ENCODE data around the gene PRKCZ.

PRKCZ gene

GRCh38 chr1:2084306-2084705 lies 34.1 kb downstream of the PRKCZ start:
- TF ChIP-seq POLR2AphosphoS5 (IDR thresholded peaks at IDR 0.05; ENCODE audit: low read depth, low read length) = no peak
- TF ChIP-seq FOXP2 (optimal IDR thresholded peaks at IDR 0.05; ENCODE audit: borderline replicate concordance, extremely low read depth, extremely low read length, insufficient read depth) = no peak
- TF ChIP-seq REST (IDR thresholded peaks at IDR 0.05; ENCODE audit: insufficient read depth in 1 of 2, low read depth in 2 of 2, low read length in 2 of 2) = no peak
- no peak for TF ChIP-seq TAF1 (IDR thresholded peaks at IDR 0.05; ENCODE audit: borderline replicate concordance, insufficient read depth, low read length)
- no peak for TF ChIP-seq SIN3A (IDR thresholded peaks at IDR 0.05; ENCODE audit: borderline replicate concordance, insufficient read depth, low read length)

- TF ChIP-seq POLR2AphosphoS5 (IDR thresholded peaks at IDR 0.05; ENCODE audit: low read depth, low read length) (no peak), REST (IDR thresholded peaks at IDR 0.05; ENCODE audit: insufficient read depth in 1 of 2, low read depth in 2 of 2, low read length in 2 of 2) (no peak), FOXP2 (optimal IDR thresholded peaks at IDR 0.05; ENCODE audit: borderline replicate concordance, extremely low read depth, extremely low read length, insufficient read depth) (no peak), TAF1 (IDR thresholded peaks at IDR 0.05; ENCODE audit: borderline replicate concordance, insufficient read depth, low read length) (no peak), SIN3A (IDR thresholded peaks at IDR 0.05; ENCODE audit: borderline replicate concordance, insufficient read depth, low read length) (no peak)
Observed at GRCh38 chr1:2085080-2085479, 34.9 kb downstream of the PRKCZ start.

DNA sequence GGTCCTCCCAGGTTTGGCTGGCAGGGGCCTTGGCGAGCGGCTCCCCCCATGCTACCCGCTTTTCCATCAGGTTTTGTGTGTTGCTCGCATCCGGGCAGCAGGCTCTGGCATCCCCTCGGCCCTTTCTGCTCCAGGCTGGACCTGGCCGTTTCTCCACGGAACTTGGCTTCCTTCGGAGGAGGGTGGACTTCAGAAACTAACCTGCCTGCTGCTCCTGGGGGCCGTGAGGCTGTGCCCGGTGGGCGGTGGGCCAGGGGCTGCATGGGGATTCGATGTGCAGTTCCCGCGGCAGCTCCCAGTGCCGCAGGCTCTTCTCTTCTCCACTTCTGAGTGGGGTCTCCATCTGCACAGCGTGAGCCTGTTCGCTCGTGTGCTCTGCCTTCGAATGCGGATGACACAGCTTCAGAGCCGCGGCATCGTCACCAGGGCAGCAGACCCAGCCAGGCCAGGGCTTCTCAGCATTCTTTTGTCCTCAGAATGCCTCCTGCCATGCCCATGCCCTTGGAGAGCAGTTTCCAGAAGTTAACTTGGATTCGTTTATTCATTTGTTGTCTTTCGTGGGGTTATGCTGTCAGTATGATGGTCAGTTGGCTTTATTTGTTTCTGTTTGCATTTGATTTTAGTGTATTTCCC lies 36.4 kb downstream of the PRKCZ start:
- TF ChIP-seq TAF1 (IDR thresholded peaks at IDR 0.05; ENCODE audit: borderline replicate concordance, insufficient read depth, low read length) = no peak
- TF ChIP-seq SIN3A (IDR thresholded peaks at IDR 0.05; ENCODE audit: borderline replicate concordance, insufficient read depth, low read length) = no peak
- TF ChIP-seq REST (IDR thresholded peaks at IDR 0.05; ENCODE audit: insufficient read depth in 1 of 2, low read depth in 2 of 2, low read length in 2 of 2) = no peak
- no peak for TF ChIP-seq FOXP2 (optimal IDR thresholded peaks at IDR 0.05; ENCODE audit: borderline replicate concordance, extremely low read depth, extremely low read length, insufficient read depth)
- no peak for TF ChIP-seq POLR2AphosphoS5 (IDR thresholded peaks at IDR 0.05; ENCODE audit: low read depth, low read length)

DNA sequence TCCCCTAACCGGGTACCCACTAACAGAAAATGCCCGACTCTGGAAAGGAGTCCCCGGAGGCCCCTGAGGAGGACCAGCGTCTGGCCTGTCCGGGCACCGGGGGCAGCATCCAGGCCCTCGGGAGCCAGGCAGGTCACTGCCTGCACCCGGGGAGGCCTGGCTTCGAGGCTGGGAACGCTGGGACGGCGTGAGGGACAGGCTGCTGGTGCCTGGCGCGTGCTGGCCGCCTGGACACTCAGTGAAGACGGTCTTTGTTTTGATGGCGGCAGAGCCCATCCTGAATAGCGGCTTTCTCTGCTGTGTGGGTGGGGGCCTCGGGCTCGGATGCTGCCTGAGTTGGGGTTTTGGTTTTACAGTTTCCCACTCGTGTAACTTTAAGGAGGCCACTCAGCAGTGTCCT lies 37.6 kb downstream of the PRKCZ start:
- TF ChIP-seq FOXP2 (optimal IDR thresholded peaks at IDR 0.05; ENCODE audit: borderline replicate concordance, extremely low read depth, extremely low read length, insufficient read depth) = no peak
- TF ChIP-seq TAF1 (IDR thresholded peaks at IDR 0.05; ENCODE audit: borderline replicate concordance, insufficient read depth, low read length) = no peak
- no peak for TF ChIP-seq POLR2AphosphoS5 (IDR thresholded peaks at IDR 0.05; ENCODE audit: low read depth, low read length)
- TF ChIP-seq SIN3A (IDR thresholded peaks at IDR 0.05; ENCODE audit: borderline replicate concordance, insufficient read depth, low read length) = no peak
- no peak for TF ChIP-seq REST (IDR thresholded peaks at IDR 0.05; ENCODE audit: insufficient read depth in 1 of 2, low read depth in 2 of 2, low read length in 2 of 2)

Data from PFSK-1 (cell line).